ENCODE data around the gene HSH2D.

The HSH2D gene

GRCh38 chr19:16198370-16198651 is 54.8 kb downstream of the HSH2D start:
- no peak for DNase-seq

DNA sequence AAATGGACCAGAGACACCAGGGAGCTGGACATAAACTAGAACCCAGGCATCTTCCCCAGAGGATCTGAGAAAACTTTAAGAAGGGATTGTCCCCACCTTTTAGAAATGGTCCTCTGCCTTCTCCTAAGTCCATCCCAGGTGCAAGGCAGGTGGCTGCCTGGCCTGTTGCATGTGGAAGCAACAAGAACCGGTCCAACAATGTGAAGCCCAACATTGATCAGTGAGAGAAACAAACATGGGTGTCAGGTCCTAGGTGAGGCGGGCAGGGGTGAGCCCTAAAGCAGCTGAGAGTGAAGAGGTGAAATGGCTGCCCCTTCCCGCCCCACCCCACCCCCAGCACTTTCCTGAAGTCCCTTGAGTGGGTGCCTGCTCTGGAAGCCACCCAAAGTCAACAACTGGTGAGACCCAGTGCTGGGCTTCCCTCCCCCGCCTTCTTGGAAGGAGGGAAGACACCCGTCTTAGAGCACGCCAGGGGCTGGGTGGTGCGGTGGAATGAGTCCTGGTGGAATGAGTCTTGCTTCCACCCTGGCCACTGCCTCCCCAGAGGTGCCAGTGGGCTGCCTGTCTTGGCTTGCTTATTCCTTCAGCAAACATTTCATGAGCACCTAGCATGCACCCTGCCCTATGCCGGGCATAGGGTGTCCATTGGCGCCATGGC is 55.9 kb downstream of the HSH2D start:
- no peak for DNase-seq

GRCh38 chr19:16200038-16201010 is 56.8 kb downstream of the HSH2D start:
- DNase-seq = no peak

GRCh38 chr19:16201011-16201391 is 57.5 kb downstream of the HSH2D start:
- no peak for DNase-seq

GRCh38 chr19:16202320-16203255 is 59.1 kb downstream of the HSH2D start:
- no peak for DNase-seq

- DNase-seq = no peak
These were observed 59.9 kb downstream of the HSH2D start for GRCh38 chr19:16203256-16204004.

- DNase-seq = no peak
These were observed 60.5 kb downstream of the HSH2D start for GRCh38 chr19:16204005-16204294.

DNA sequence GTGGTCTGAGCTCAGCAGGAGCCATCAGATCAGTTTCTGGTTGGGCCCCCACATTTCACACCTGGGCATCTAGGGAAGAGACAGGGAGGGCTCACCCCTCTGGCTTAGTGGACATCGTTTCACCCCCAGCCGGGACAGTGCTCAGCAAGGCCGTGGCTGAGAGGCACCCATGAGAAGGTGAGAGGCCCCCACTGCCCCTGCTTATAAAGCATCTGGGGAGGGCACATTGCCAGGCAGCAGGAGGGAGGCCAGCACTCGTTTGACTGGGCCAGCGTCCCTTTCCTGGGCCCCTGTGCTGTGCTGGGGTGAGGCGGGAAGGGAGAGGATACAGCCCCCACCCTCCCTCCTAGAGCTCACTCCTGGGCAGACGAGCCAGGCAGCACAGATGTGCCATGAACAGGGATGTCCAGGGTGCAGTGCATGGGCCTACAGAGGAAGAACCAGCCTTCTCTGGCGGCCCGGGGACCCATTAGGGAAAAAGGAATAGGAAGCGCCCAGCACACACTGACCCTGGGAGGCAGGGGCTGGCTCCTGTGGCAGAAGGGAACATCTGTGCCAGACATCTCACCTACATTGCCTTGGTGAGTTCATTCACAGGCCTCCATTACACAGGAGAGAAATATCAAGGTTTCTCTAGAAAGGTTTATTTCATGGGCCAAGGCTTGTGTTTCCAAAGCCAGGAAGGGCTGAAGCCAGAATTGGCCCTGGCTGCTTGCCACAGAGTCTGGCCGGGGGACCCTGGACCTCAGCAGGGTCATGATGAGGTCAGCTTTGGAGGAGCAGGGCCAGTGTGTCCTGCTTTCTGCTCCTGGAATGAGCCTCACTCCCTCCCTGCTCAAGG is 61.9 kb downstream of the HSH2D start:
- DNase-seq = no peak

DNA sequence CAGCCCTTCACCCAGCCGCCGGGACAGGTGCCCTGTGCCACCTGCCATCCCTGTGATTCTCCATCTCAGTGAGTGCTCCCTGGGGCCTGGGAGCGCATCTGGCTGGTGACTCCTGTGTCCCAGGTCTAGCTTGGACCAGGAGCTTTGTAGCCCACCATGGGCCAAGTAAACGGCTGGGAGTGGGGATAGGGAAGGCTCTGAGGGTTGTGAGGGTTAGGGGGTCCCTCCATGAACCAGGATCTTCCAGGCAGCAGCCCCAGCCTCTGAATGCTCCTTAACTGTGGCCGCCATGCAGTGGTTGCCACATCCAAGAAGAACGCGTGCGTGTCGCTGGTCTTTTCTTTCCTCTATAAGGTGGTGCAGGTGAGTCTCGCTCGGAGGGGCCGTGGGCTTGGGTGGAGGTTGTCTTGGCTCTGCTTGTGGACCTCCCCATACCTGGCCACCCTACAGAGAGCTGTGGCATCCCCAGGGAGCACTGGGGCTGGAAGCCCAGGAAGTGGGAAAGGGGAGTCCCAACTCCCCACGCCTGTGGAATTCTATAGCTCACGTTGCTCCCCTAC is 62.6 kb downstream of the HSH2D start:
- no peak for DNase-seq

DNA sequence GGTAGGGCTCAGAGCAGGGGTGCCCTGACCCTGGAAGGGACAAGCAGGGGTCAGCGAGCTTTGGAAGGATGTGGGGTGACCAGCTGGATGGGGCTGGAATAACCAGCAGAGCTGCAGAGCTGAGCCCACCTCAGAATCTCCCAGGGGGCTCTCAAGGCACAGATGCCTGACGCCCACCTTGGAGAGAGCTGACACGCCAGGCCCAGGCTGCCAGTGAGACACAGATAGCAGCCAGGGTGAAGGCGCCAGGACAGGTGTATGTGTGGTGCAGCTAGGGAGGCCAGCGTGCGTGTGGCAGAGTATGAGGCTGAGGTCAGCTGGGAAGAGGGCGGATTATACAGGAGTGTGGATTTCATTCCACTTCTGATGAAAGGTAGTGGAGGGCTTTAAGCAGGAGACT is 63.2 kb downstream of the HSH2D start:
- no peak for DNase-seq

DNA sequence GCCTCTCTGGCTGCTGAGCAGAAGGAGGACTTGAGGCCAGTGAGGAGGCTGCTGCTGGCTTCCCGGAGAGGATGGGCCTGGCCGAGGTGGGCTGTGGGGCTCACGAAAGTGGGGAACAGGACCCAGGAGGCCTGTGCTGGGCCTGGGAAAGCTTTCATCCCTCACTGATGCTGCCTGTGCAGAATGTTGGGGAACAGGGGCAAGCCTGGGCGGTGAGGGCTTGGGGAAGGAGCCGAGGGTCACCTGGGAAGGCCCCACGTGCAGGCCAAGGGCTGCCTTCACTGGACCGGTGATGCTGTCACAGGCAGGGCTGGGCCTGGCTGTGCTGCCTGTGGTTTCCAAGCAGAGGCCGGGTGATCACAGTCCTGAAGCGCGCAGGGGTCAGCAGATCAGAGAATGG is 63.6 kb downstream of the HSH2D start:
- DNase-seq = no peak

DNA sequence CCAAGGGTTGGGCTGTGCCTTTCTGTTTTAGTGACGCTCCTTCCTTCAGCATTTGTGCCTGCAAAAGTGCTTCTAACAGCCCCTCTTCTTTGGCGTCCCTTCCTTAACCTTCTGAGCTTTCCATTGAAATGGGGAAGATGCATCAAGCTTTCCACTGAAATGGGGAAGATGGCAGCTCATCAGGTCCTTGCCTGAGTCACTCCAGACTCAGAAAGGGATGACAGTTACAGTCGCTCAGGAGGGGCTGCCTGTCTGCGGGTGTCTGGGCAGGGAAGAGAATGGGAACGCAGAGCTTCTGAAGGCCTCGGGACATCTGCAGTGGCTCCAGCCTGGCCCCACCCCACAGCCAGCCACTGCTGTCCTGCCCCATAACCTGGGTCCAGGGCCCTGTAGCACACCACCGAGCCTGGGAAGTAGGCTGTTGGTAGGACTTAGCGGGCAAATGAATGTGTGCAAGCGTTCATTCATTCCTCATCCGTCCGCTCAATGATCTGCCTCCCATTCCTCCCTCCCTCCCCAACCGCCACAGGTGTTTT is 64.1 kb downstream of the HSH2D start:
- DNase-seq = no peak
